ENCODE results near the gene CNGA4. TPM values are rescaled to one million over a fixed set of nuclear protein-coding genes. Genes with fewer than 3 reads are reported as not detected.
A peak's percentile ranks its signal among the peaks of the same experiment; 100 is the strongest.
"Not testable (repeated sequence)": the region's sequence is repeated elsewhere in the genome, so short reads cannot be mapped to it uniquely, and the experiment has no call there.

CNGA4 gene
- total RNA-seq, 1 experiment from 2014 or later = not detected

GRCh38 chr11:6217722-6218121, 21.2 kb upstream of the CNGA4 start:
- no peak for DNase-seq (ENCODE audit: low read depth)
- in situ Hi-C loops (cut with HindIII; ENCODE audit: low pct_unique_long_range_greater_than_20kb, low sequenced_read_pairs) = no loop called here

DNA sequence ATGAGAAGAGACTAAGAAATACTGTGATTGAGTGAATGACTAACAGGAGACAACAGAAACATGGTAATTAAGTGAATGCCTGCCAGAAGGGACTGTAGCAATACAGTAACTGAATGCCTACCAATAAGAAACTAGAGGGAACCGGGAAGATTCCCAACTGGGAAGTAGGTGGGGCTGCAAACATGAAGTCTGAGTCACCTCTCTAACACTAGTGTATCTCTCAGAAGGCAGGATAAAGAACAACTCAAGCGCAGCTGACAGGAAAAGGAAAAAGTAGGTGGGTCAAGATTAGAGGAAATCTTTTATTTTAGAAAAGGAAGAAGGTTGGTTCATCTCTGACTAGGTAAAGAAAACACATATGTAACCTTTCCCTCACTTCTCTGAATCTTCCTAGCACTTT, 19.5 kb upstream of the CNGA4 start:
- in situ Hi-C loops (cut with HindIII; ENCODE audit: low pct_unique_long_range_greater_than_20kb, low sequenced_read_pairs) = no loop called here
- DNase-seq (ENCODE audit: low read depth) = peak; percentile 84

DNA sequence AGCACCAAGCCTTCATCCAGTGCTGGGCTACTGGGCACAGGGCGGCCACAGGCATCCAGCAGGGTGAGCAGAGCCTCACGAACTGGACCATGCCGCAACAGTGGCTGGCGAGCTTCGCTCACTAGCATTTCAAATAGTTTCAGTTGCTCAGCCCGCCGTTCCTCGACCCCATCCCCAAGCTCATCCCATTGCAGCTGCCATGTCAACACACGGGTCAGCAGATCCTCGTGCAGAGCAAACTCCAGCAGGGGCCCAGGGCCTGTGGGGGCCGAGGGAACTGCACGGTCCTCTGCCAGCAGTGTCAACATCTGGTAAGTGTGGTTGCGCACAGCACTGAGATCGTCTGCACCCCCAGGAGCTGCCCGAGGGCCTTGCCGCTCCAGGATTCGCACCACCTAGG, 15.0 kb upstream of the CNGA4 start:
- DNase-seq (ENCODE audit: low read depth) = no peak
- in situ Hi-C loops (cut with HindIII; ENCODE audit: low pct_unique_long_range_greater_than_20kb, low sequenced_read_pairs) = no loop called here

DNA sequence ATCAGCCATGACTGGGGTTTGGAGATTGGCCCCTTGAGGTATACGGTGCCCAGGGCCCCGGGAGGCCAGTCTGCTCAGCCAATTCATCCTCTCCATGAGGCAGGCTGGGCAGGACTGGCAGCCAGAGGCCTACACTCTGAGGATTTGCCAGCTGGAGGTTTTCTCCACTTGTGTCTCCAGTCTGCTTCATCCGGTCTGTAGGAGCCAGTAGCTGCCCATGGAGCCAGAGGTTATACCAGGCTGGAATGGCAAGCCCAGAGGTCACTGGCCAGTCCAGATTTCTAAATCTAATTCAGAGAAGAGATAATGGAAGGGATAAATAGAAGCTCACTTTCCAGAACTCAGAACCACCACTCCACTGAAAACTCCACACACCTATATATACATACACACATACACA, 14.5 kb upstream of the CNGA4 start:
- in situ Hi-C loops (cut with HindIII; ENCODE audit: low pct_unique_long_range_greater_than_20kb, low sequenced_read_pairs) = no loop called here
- DNase-seq (ENCODE audit: low read depth) = no peak

GRCh38 chr11:6225024-6225423, 13.9 kb upstream of the CNGA4 start:
- no peak for DNase-seq (ENCODE audit: low read depth)
- in situ Hi-C loops (cut with HindIII; ENCODE audit: low pct_unique_long_range_greater_than_20kb, low sequenced_read_pairs) = no loop called here

DNA sequence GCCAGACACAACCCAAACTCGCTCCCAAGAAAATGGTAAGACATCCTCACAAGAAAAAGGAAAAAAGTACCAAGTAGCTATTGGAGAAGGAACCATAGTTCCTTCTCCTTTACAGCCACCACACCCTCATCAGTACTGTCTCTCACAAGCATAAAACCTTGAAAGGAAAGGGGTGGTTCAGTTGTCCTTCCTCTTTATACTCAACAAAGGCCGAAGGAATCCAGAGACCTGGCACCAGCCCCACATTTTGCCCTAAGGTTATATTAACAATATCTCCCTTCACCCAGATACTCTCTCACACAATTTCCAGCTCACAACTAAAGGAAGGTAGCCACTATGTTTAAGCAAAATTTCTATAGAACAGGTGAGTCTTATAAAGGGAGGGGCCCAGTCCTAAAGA, 13.0 kb upstream of the CNGA4 start:
- in situ Hi-C loops (cut with HindIII; ENCODE audit: low pct_unique_long_range_greater_than_20kb, low sequenced_read_pairs) = no loop called here

GRCh38 chr11:6228520-6228919, 10.4 kb upstream of the CNGA4 start:
- in situ Hi-C loops (cut with HindIII; ENCODE audit: low pct_unique_long_range_greater_than_20kb, low sequenced_read_pairs) = no loop called here

More for the DNA sequence above, 13.0 kb upstream of the CNGA4 start:
- no peak for DNase-seq (ENCODE audit: low read depth)

GRCh38 chr11:6229911-6230310, 9.0 kb upstream of the CNGA4 start:
- in situ Hi-C loops (cut with HindIII; ENCODE audit: low pct_unique_long_range_greater_than_20kb, low sequenced_read_pairs) = no loop called here
- no peak for DNase-seq (ENCODE audit: low read depth)

More at GRCh38 chr11:6228520-6228919, 10.4 kb upstream of the CNGA4 start:
- DNase-seq (ENCODE audit: low read depth) = no peak

DNA sequence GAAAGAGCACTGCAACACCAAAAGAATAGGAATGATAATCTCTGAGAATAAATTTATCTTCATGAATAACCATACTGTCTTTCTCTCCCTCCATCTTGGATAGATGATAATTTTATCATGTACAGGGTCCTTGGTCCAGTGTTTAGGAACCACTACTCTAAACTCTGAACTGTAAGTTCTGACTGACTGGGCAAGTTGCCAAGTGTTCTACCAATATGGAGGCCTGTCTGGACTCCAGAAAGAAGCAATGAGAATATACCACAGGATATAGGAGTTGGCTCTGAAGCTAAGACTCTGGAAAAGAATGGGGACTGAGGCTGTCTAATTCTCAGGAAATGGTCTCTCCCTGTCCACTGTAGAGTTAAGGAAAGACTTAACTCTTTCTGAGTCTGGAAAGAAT, 6.0 kb upstream of the CNGA4 start:
- in situ Hi-C loops (cut with HindIII; ENCODE audit: low pct_unique_long_range_greater_than_20kb, low sequenced_read_pairs) = no loop called here

GRCh38 chr11:6233984-6234386, 4.9 kb upstream of the CNGA4 start:
- no peak for DNase-seq (ENCODE audit: low read depth)
- in situ Hi-C loops (cut with HindIII; ENCODE audit: low pct_unique_long_range_greater_than_20kb, low sequenced_read_pairs) = no loop called here

More for the DNA sequence above, 6.0 kb upstream of the CNGA4 start:
- no peak for DNase-seq (ENCODE audit: low read depth)

- DNase-seq (ENCODE audit: low read depth) = peak; percentile 100
- in situ Hi-C loops (cut with HindIII; ENCODE audit: low pct_unique_long_range_greater_than_20kb, low sequenced_read_pairs) = no loop called here
Observed at GRCh38 chr11:6234387-6235107, 4.3 kb upstream of the CNGA4 start, which contains the start of gene FHIP1B. TSS of gene FHIP1B (minus strand) at chr11:6234636. CDS start at chr11:6224516, 10,120 bp downstream.

DNA sequence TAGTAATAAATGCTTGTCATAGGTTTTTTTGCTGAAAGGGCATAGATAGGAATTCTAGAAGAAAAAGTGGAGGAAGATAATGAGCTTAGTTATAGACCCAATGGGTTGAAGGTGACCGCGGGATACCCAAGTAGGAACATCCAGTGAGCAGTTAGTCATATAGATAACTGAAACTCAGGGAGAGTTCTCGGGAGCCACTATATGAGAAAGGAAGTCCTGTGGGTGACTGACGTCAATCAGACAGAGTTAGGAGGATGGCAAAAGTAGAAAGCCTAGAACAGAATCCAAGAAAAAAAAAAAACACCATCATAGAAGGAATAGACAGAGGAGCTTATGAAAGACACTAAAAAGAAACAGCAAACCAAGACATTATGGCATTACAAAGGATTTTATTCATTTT, 1.6 kb upstream of the CNGA4 start:
- in situ Hi-C loops (cut with HindIII; ENCODE audit: low pct_unique_long_range_greater_than_20kb, low sequenced_read_pairs) = no loop called here
- DNase-seq (ENCODE audit: low read depth) = no peak

GRCh38 chr11:6237761-6238302, 1.1 kb upstream of the CNGA4 start:
- no peak for DNase-seq (ENCODE audit: low read depth)

GRCh38 chr11:6240139-6240538, 1.2 kb downstream of the CNGA4 start:
- DNase-seq (ENCODE audit: low read depth) = no peak
- in situ Hi-C loops (cut with HindIII; ENCODE audit: low pct_unique_long_range_greater_than_20kb, low sequenced_read_pairs) = no loop called here

More at GRCh38 chr11:6237761-6238302, 1.1 kb upstream of the CNGA4 start:
- in situ Hi-C loops (cut with HindIII; ENCODE audit: low pct_unique_long_range_greater_than_20kb, low sequenced_read_pairs) = no loop called here

- in situ Hi-C loops (cut with HindIII; ENCODE audit: low pct_unique_long_range_greater_than_20kb, low sequenced_read_pairs) = no loop called here
- DNase-seq (ENCODE audit: low read depth) = no peak
Observed at GRCh38 chr11:6240781-6241180, 1.9 kb downstream of the CNGA4 start.

DNA sequence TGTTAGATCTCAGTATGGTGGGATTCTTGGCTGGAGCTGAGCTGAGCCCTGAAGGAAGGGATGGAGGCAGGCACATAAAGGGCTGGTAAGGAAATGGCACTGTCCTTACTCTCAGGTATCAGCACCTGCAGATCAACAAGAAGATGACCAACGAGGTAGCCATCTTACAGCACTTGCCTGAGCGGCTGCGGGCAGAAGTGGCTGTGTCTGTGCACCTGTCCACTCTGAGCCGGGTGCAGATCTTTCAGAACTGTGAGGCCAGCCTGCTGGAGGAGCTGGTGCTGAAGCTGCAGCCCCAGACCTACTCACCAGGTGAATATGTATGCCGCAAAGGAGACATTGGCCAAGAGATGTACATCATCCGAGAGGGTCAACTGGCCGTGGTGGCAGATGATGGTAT, 2.4 kb downstream of the CNGA4 start:
- no peak for DNase-seq (ENCODE audit: low read depth)
- in situ Hi-C loops (cut with HindIII; ENCODE audit: low pct_unique_long_range_greater_than_20kb, low sequenced_read_pairs) = no loop called here

GRCh38 chr11:6245536-6245935, 6.6 kb downstream of the CNGA4 start:
- in situ Hi-C loops (cut with HindIII; ENCODE audit: low pct_unique_long_range_greater_than_20kb, low sequenced_read_pairs) = no loop called here

DNA sequence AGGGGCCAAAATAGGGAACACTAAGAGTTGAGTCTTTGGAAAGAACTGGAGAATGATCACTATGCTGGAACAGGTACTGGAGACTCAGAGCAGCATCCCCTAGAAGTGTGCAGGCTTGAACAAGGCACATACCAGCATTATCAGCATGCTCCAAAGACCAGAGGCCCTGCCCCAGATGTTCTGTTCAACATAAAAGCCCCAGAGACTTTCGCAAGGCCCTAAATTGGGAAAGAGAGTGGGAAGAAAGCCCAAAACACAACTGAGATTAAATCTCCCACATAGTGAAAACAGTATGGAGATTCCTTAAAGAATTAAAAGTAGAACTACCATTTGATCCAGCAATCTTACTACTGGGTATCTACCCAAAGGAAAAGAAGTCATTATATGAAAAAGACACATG, 9.4 kb downstream of the CNGA4 start:
- DNase-seq (ENCODE audit: low read depth) = no peak
- in situ Hi-C loops (cut with HindIII; ENCODE audit: low pct_unique_long_range_greater_than_20kb, low sequenced_read_pairs) = no loop called here

More at GRCh38 chr11:6245536-6245935, 6.6 kb downstream of the CNGA4 start:
- DNase-seq (ENCODE audit: low read depth) = no peak

DNA sequence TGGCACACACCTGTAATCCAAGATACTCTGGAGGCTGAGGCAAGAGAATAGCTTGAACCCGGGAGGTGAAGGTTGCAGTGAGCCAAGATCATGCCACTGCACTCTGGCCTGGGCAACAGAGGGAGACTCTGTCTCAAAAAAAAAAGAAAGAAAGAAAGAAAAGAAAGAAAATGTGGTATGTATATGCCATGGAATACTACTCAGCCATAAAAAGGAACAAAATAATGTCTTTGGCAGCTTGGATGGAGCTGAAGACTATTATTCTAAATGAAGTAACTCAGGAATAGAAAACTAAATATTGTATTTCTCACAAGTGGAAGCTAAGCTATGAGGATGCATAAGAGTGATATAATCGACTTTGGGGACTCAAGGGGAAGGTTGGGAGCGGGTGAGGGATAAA, 10.0 kb downstream of the CNGA4 start:
- in situ Hi-C loops (cut with HindIII; ENCODE audit: low pct_unique_long_range_greater_than_20kb, low sequenced_read_pairs); DNase-seq (ENCODE audit: low read depth): not testable (repeated sequence)

Data from Caki2 (cell line).